Trophoblast cell (in vitro differentiated cells and primary cell): ENCODE measurements around the gene SMIM3. TPM values are rescaled to one million over a fixed set of nuclear protein-coding genes. Genes with fewer than 3 reads are reported as not detected.
A peak's percentile ranks its signal among the peaks of the same experiment; 100 is the strongest.

Experiments
- DNase-seq, 2 donors: peaks; one replicate each; pipeline ENCODE4 v3.0.0-alpha.2; 2016
- H2AFZ ChIP-seq: 2 replicates; pipeline ENCODE4 v1.6.1; 2013; ENCODE audit warnings: low read length, moderate library complexity, mild to moderate bottlenecking; ENCODE audit not compliant: insufficient read depth, poor library complexity
- H2AK5ac ChIP-seq: 2 replicates; pipeline ENCODE4 v1.6.1; 2013; ENCODE audit warnings: mild to moderate bottlenecking, low read length
- H2BK120ac ChIP-seq: 2 replicates; pipeline ENCODE4 v1.6.1; 2013; ENCODE audit warnings: low read length, mild to moderate bottlenecking, moderate library complexity; ENCODE audit not compliant: insufficient read depth, poor library complexity
- H2BK12ac ChIP-seq: 2 replicates; pipeline ENCODE4 v1.6.1; 2013; ENCODE audit warnings: mild to moderate bottlenecking, low read length, moderate library complexity
- H2BK5ac ChIP-seq: 2 replicates; pipeline ENCODE4 v1.6.1; 2013; ENCODE audit warnings: low read length, low read depth, moderate library complexity, mild to moderate bottlenecking; ENCODE audit not compliant: poor library complexity
- H3K14ac ChIP-seq: 2 replicates; pipeline ENCODE4 v1.6.1; 2013; ENCODE audit warnings: mild to moderate bottlenecking, low read length
- H3K18ac ChIP-seq: 2 replicates; pipeline ENCODE4 v1.6.1; 2013; ENCODE audit warnings: mild to moderate bottlenecking, low read length
- H3K23ac ChIP-seq: 2 replicates; pipeline ENCODE4 v1.6.1; 2013; ENCODE audit warnings: low read length
- H3K27ac ChIP-seq: 2 replicates; pipeline ENCODE4 v1.5.1; 2013; ENCODE audit warnings: low read depth, mild to moderate bottlenecking, inconsistent platforms, low read length, moderate library complexity
- H3K27me3 ChIP-seq: 2 replicates; pipeline ENCODE4 v1.6.1; 2013; ENCODE audit warnings: inconsistent platforms, mild to moderate bottlenecking, low read length, moderate library complexity; ENCODE audit not compliant: insufficient read depth
- H3K36me3 ChIP-seq, 2 experiments: 1 replicate in 1 of 2; 2 replicates in 1 of 2; pipeline ENCODE4 v1.6.1; 2013; ENCODE audit warnings: low read length in 2 of 2, mild to moderate bottlenecking in 2 of 2, moderate library complexity in 1 of 2; ENCODE audit not compliant: insufficient read depth in 2 of 2, control insufficient read depth in 1 of 2
- H3K4ac ChIP-seq: 2 replicates; pipeline ENCODE4 v1.6.1; 2013; ENCODE audit warnings: low read depth, mild to moderate bottlenecking, low read length, moderate library complexity
- H3K4me1 ChIP-seq, 2 experiments: 1 replicate in 1 of 2; 2 replicates in 1 of 2; pipeline ENCODE4 v1.6.1; 2013; ENCODE audit warnings: low read length in 2 of 2, mild to moderate bottlenecking in 2 of 2, moderate library complexity in 1 of 2; ENCODE audit not compliant: insufficient read depth in 2 of 2, control insufficient read depth in 1 of 2
- H3K4me2 ChIP-seq: 2 replicates; pipeline ENCODE4 v1.6.1; 2013; ENCODE audit warnings: inconsistent platforms, mild to moderate bottlenecking, low read length, moderate library complexity
- H3K4me3 ChIP-seq: 2 replicates; pipeline ENCODE4 v1.5.1; 2013; ENCODE audit warnings: mild to moderate bottlenecking, low read depth, low read length, inconsistent platforms
- H3K79me1 ChIP-seq: one replicate; pipeline ENCODE4 v1.6.1; 2013; ENCODE audit warnings: low read length
- H3K79me2 ChIP-seq: 2 replicates; pipeline ENCODE4 v1.6.1; 2013; ENCODE audit warnings: low read length, mild to moderate bottlenecking; ENCODE audit not compliant: control insufficient read depth, insufficient read depth, poor library complexity
- H3K9ac ChIP-seq: 2 replicates; pipeline ENCODE4 v1.6.1; 2013; ENCODE audit warnings: mild to moderate bottlenecking, low read length
- H3K9me3 ChIP-seq: 2 replicates; pipeline ENCODE4 v1.6.1; 2013; ENCODE audit warnings: low read depth, mild to moderate bottlenecking, control low read depth, inconsistent platforms, low read length; ENCODE audit not compliant: insufficient read depth
- H4K12ac ChIP-seq: 2 replicates; pipeline ENCODE4 v1.6.1; 2013; ENCODE audit warnings: low read depth, mild to moderate bottlenecking, low read length, moderate library complexity
- H4K8ac ChIP-seq: 2 replicates; pipeline ENCODE4 v1.6.1; 2013; ENCODE audit warnings: low read depth, mild to moderate bottlenecking, low read length, moderate library complexity
- H4K91ac ChIP-seq: one replicate; pipeline ENCODE4 v1.6.1; 2013; ENCODE audit warnings: low read depth, mild to moderate bottlenecking, low read length, moderate library complexity
- WGBS: extraction: QIAGEN DNeasy Blood & Tissue Kit; methylation state at CpG from one replicate; pipeline ENCODE4 v1.1.7; 2013; ENCODE audit warnings: missing lambda C conversion rate; ENCODE audit not compliant: insufficient read length, insufficient coverage; ENCODE audit errors: extremely low coverage; 5-methylcytosine and 5-hydroxymethylcytosine counted together
- polyA plus RNA-seq: library from polyadenylated mRNA; stranded (reverse); fragments of 200-250 nt; gene quantifications from 2 replicates; pipeline ENCODE4 v1.2.3, GENCODE V29; 2013

Gene SMIM3, protein sequence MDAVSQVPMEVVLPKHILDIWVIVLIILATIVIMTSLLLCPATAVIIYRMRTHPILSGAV
- 2.8 and 3.3 TPM in 2 replicates for polyA plus RNA-seq

DNA sequence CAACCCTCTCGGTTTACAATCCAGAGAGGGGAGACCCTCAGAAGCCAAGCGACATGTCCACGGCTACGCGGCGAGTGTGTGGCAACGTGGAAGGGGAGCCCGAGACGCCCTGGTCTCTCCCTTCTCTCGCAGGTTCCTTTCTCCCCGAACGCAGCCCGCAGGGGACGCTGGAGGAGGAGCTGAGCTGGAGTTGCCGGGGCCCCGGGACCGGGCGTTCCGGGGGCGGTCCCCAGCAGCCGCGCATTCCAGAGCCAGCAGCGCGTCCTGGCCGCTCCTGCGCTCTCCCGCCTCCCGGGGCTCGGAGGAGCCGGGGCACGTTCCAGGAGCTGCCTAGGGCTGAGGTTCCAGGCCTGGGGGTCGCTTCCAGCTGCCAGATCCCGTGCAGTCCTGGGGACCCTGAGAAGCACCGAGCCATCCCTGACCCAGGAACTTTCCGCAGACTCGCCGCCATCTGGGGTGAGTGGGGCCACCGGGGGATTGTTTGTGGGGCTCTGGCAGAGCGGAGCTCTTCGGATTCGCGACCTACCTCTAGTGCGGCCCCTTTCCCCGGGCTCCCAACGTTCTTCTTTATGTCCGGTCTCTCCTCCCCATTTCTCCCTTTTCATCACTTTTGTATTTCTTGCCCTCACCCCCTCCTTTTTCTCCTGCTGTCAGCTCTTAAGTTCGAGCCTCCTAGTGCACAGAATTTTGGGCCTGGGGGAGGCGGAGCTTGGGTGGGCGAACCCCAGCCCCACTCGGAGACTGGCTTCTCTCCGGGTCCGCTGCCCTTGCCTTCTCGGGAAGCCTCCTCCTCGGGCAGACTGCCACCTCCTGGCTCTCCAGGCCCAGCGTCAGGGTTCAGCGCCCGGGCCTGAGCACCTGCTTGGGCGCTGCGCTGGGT is at the start of gene SMIM3:
TSS of gene SMIM3 (plus strand) at position 241 of the 880 bp plus-strand sequence. CDS start 16,684 bp downstream, outside the sequence.
- Histone ChIP-seq H4K8ac (peak within 1 kb of the TSS; percentile 73), H3K23ac (no peak within 1 kb of the TSS), H3K79me1 (peaks cover 5% of the 10 kb centered on the region), H2BK120ac (peak within 1 kb of the TSS; percentile 8), H2AFZ (peak within 1 kb of the TSS; percentile 89), H4K91ac (peak within 1 kb of the TSS; percentile 8), H3K9me3 (no peaks in the 10 kb centered on the region), H3K4me3 (peak within 1 kb of the TSS; percentile 72), H4K12ac (peak within 1 kb of the TSS; percentile 47), H3K18ac (peak within 1 kb of the TSS; percentile 66), H2AK5ac (no peak within 1 kb of the TSS), H2BK5ac (peak within 1 kb of the TSS; percentile 18), H2BK12ac (peak within 1 kb of the TSS; percentile 21), H3K36me3 (no peaks in the 10 kb centered on the region), H3K27ac (no peak within 1 kb of the TSS), H3K79me2 (no peaks in the 10 kb centered on the region), H3K14ac (peak within 1 kb of the TSS; percentile 45), H3K4me2 (peak within 1 kb of the TSS; percentile 88), H3K27me3 (no peaks in the 10 kb centered on the region), H3K4ac (no peak within 1 kb of the TSS), H3K9ac (peak within 1 kb of the TSS; percentile 36), H3K4me1 (peaks cover 3 to 12% of the 10 kb centered on the region in 2 experiments)
- no CpG with 5 or more reads among the region's 59 CpGs for WGBS
- DNase-seq: peak; percentile 42 to 61

DNA sequence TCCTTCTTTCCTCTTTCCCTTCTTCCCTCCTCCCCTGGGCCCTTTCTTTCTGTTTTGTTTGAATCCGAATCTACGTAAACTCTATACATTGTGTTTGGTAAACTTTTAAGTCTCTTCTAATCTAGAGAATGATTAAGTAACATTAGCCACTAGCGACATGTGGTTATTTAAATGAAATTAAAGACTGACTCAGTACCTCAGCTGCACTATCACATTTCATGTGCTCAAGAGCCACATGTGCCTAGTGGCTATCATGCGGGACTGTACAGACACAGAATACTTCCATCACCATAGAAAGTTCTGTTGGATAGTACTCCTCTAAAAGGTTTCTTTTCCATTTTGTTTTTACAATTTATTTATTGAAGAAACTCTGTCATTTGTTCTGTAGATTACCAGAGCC is 48.7 kb upstream of the SMIM3 start:
- no peak overlapping the region for H4K91ac ChIP-seq
- no peak overlapping the region for H2AK5ac ChIP-seq
- no peak overlapping the region for H3K18ac ChIP-seq
- no peak overlapping the region for H2AFZ ChIP-seq
- no peak overlapping the region for H4K12ac ChIP-seq
- H3K4me3 ChIP-seq: no peak overlapping the region
- H3K4me1 ChIP-seq: no peaks in the 10 kb centered on the region
- DNase-seq: no peak
- no peak overlapping the region for H3K23ac ChIP-seq
- no peaks in the 10 kb centered on the region for H3K27me3 ChIP-seq
- no peak overlapping the region for H2BK120ac ChIP-seq
- no peak overlapping the region for H3K9ac ChIP-seq
- no peaks in the 10 kb centered on the region for H3K79me1 ChIP-seq
- H4K8ac ChIP-seq: no peak overlapping the region
- peaks cover 8 to 18% of the 10 kb centered on the region in 2 experiments for H3K36me3 ChIP-seq
- H3K4ac ChIP-seq: no peak overlapping the region
- no peak overlapping the region for H2BK5ac ChIP-seq
- no peak overlapping the region for H3K4me2 ChIP-seq
- H3K27ac ChIP-seq: no peak overlapping the region
- H3K79me2 ChIP-seq: no peaks in the 10 kb centered on the region
- H3K9me3 ChIP-seq: no peaks in the 10 kb centered on the region
- WGBS: no CpG with 5 or more reads among the region's 4 CpGs
- H2BK12ac ChIP-seq: no peak overlapping the region
- H3K14ac ChIP-seq: no peak overlapping the region

DNA sequence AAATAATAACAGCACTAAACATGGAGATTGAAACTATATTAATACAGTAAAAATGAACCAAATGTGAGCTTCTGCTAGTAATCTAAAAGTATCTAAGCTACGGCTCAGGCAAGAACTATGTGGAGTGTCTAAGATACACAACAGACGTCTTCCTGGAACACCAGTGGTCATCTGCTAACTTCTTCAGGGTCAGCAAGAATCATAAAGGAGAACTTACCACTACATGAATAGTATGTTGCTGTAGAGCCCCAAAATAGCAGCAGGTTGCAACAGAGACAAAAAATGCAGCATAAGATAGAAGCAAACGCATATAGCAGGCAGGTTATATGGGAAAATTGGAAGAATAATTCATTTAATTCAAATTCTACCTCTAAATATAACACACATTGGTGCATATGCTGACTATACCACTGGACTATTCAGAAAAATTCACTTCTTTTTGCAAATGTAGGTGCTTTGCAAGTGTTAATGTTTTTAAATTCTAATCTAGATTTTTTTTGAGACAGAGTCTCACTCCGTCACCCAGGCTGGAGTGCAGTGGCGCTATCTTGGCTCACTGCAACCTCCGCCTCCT is 46.8 kb upstream of the SMIM3 start:
- H3K4me2 ChIP-seq: no peak overlapping the region
- H2BK120ac ChIP-seq: no peak overlapping the region
- DNase-seq: no peak
- no peak overlapping the region for H4K8ac ChIP-seq
- H2BK12ac ChIP-seq: no peak overlapping the region
- H4K12ac ChIP-seq: no peak overlapping the region
- no CpG with 5 or more reads among the region's 6 CpGs for WGBS
- no peak overlapping the region for H3K18ac ChIP-seq
- no peak overlapping the region for H3K27ac ChIP-seq
- no peak overlapping the region for H2AFZ ChIP-seq
- H3K36me3 ChIP-seq: peaks cover 7 to 15% of the 10 kb centered on the region in 2 experiments
- no peak overlapping the region for H3K4me3 ChIP-seq
- no peak overlapping the region for H3K23ac ChIP-seq
- no peak overlapping the region for H2BK5ac ChIP-seq
- no peak overlapping the region for H2AK5ac ChIP-seq
- H3K9me3 ChIP-seq: no peaks in the 10 kb centered on the region
- no peak overlapping the region for H4K91ac ChIP-seq
- H3K4ac ChIP-seq: no peak overlapping the region
- H3K9ac ChIP-seq: no peak overlapping the region
- no peaks in the 10 kb centered on the region for H3K4me1 ChIP-seq
- H3K79me2 ChIP-seq: no peaks in the 10 kb centered on the region
- no peak overlapping the region for H3K14ac ChIP-seq
- no peaks in the 10 kb centered on the region for H3K79me1 ChIP-seq
- no peaks in the 10 kb centered on the region for H3K27me3 ChIP-seq

DNA sequence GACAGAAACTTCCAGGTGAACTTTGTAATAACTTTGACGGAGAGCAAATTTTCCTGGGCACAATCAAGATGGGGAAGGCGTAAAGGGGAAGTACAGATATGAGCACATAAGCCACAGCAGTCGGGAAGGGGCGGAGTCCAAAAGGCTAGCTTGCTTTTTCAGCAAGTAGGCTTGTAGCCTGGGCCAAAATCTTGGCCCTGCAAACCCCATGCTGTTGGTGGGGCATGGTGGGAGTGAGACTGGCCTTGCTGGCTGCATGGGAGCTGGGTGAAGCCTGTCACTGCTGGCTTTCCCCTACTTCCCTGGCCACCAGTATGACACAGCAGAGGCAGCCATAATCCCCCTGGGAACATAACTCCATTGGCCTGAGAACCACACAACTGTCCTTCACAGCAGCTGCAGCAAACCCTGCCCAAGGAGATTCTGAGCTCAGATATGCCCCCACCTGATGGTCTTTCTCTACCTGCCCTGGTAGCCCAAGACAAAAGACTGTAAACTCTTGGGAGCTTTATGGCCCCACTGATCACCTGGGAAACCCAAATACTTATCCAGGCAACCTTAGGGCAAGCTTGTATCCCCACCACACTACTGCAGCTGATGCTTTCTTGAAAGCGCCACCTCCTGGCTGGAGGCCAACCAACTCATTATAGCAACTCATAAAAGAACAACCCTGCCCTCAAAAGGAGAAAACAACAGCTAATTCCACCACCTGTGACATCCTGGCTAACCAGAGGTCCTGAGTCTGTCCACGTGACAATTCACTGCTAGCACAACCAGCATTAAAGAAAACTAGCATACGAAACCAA is 43.8 kb upstream of the SMIM3 start:
- H3K4ac ChIP-seq: no peak overlapping the region
- no peak overlapping the region for H3K4me3 ChIP-seq
- H3K4me1 ChIP-seq: no peaks in the 10 kb centered on the region
- peak in 1 of 2 donors; percentile 19 for DNase-seq
- H4K8ac ChIP-seq: no peak overlapping the region
- no peak overlapping the region for H3K4me2 ChIP-seq
- H3K23ac ChIP-seq: no peak overlapping the region
- H3K79me1 ChIP-seq: no peaks in the 10 kb centered on the region
- no peak overlapping the region for H3K14ac ChIP-seq
- H3K9ac ChIP-seq: no peak overlapping the region
- H2AK5ac ChIP-seq: no peak overlapping the region
- H3K18ac ChIP-seq: no peak overlapping the region
- H3K79me2 ChIP-seq: no peaks in the 10 kb centered on the region
- no peaks in the 10 kb centered on the region for H3K9me3 ChIP-seq
- H3K27ac ChIP-seq: no peak overlapping the region
- H3K27me3 ChIP-seq: no peaks in the 10 kb centered on the region
- H2BK12ac ChIP-seq: no peak overlapping the region
- no peak overlapping the region for H2BK120ac ChIP-seq
- no peak overlapping the region for H2AFZ ChIP-seq
- peaks cover 4 to 8% of the 10 kb centered on the region in 2 experiments for H3K36me3 ChIP-seq
- H2BK5ac ChIP-seq: no peak overlapping the region
- no peak overlapping the region for H4K12ac ChIP-seq
- WGBS: no CpG with 5 or more reads among the region's 7 CpGs
- no peak overlapping the region for H4K91ac ChIP-seq
